Measurements from ENCODE around the gene TNFRSF14.

The TNFRSF14 gene

GRCh38 chr1:2590233-2591141 is 34.3 kb downstream of the TNFRSF14 start:
- no peak for DNase-seq

GRCh38 chr1:2591233-2591580 is 35.0 kb downstream of the TNFRSF14 start:
- DNase-seq = no peak

GRCh38 chr1:2591581-2592261 is 35.5 kb downstream of the TNFRSF14 start:
- no peak for DNase-seq

- no peak for DNase-seq
Measured at GRCh38 chr1:2592672-2593071, 36.5 kb downstream of the TNFRSF14 start.

GRCh38 chr1:2593251-2593878 is 37.2 kb downstream of the TNFRSF14 start:
- no peak for DNase-seq

- no peak for DNase-seq
Measured at GRCh38 chr1:2594001-2594640, 38.0 kb downstream of the TNFRSF14 start.

- DNase-seq = no peak
Measured at GRCh38 chr1:2594641-2595131, 38.5 kb downstream of the TNFRSF14 start.

GRCh38 chr1:2595261-2595811 is 39.2 kb downstream of the TNFRSF14 start:
- no peak for DNase-seq

GRCh38 chr1:2595812-2596529 is 39.8 kb downstream of the TNFRSF14 start:
- DNase-seq = no peak

- no peak for DNase-seq
Measured at GRCh38 chr1:2596530-2597333, 40.6 kb downstream of the TNFRSF14 start.

GRCh38 chr1:2597441-2598328 is 41.5 kb downstream of the TNFRSF14 start:
- no peak for DNase-seq

GRCh38 chr1:2598329-2598931 is 42.3 kb downstream of the TNFRSF14 start:
- no peak for DNase-seq

- DNase-seq = no peak
Measured at GRCh38 chr1:2601721-2602303, 45.6 kb downstream of the TNFRSF14 start.

GRCh38 chr1:2602311-2602835 is 46.2 kb downstream of the TNFRSF14 start:
- DNase-seq = no peak

- no peak for DNase-seq
Measured at GRCh38 chr1:2602866-2603520, 46.8 kb downstream of the TNFRSF14 start.

- DNase-seq = no peak
Measured at GRCh38 chr1:2603521-2604155, 47.5 kb downstream of the TNFRSF14 start.

GRCh38 chr1:2604156-2604843 is 48.1 kb downstream of the TNFRSF14 start:
- no peak for DNase-seq

Measured in SHP77 treated with DMSO at 0.1 percent for 48 hours (cell line).